ENCODE measurements around the gene MBD5. TPM values are rescaled to one million over a fixed set of nuclear protein-coding genes. Genes with fewer than 3 reads are reported as not detected.

The MBD5 gene
- total RNA-seq, 1 donor from 2014 or later: 8.3 TPM

GRCh38 chr2:148508878-148509287 lies 488.0 kb downstream of the MBD5 start:
- intact Hi-C loops (cut with DNase I): loop anchor here (1.0 to 10.0 kb wide), 6 partner anchors 47 to 572 kb away; partner anchors contain the start of genes EPC2 and ORC4
- Histone ChIP-seq H3K27me3 (no peaks in the 10 kb centered on the region), H3K9me3 (no peaks in the 10 kb centered on the region), H3K4me3 (peak overlapping the region; percentile 35 to 57), H3K36me3 (no peaks in the 10 kb centered on the region), H3K27ac (peak overlapping the region in 1 of 2 donors; percentile 52), H3K4me1 (peaks cover 0 to 4% of the 10 kb centered on the region in 2 donors)
- DNase-seq (ENCODE audit: low spot score in 2 of 2): no peak
- TF ChIP-seq CTCF (IDR thresholded peaks at IDR 0.05): no peak

GRCh38 chr2:148509288-148509902 lies 488.5 kb downstream of the MBD5 start:
- DNase-seq (ENCODE audit: low spot score in 2 of 2): peak; percentile 62 to 92
- no peaks in the 10 kb centered on the region for H3K36me3 ChIP-seq
- peak overlapping the region; percentile 35 to 57 for H3K4me3 ChIP-seq
- H3K27ac ChIP-seq: peak overlapping the region in 1 of 2 donors; percentile 52
- no peaks in the 10 kb centered on the region for H3K27me3 ChIP-seq
- peaks cover 0 to 4% of the 10 kb centered on the region in 2 donors for H3K4me1 ChIP-seq
- intact Hi-C loops (cut with DNase I): loop anchor here (1.0 to 10.0 kb wide), 6 partner anchors 47 to 573 kb away; partner anchors contain the start of genes EPC2 and ORC4
- H3K9me3 ChIP-seq: no peaks in the 10 kb centered on the region
- TF ChIP-seq CTCF (IDR thresholded peaks at IDR 0.05): peak; percentile 85 to 92 (median 90)

GRCh38 chr2:148511883-148512282 lies 491.0 kb downstream of the MBD5 start:
- intact Hi-C loops (cut with DNase I): no loop called here
- TF ChIP-seq CTCF (IDR thresholded peaks at IDR 0.05): no peak
- peaks cover 0 to 11% of the 10 kb centered on the region in 2 donors for H3K4me1 ChIP-seq
- no peaks in the 10 kb centered on the region for H3K27me3 ChIP-seq
- H3K27ac ChIP-seq: no peak overlapping the region
- H3K36me3 ChIP-seq: no peaks in the 10 kb centered on the region
- no peaks in the 10 kb centered on the region for H3K9me3 ChIP-seq
- no peak overlapping the region for H3K4me3 ChIP-seq
- DNase-seq (ENCODE audit: low spot score in 2 of 2): no peak

GRCh38 chr2:148512501-148512900 lies 491.6 kb downstream of the MBD5 start:
- intact Hi-C loops (cut with DNase I): no loop called here
- H3K4me3 ChIP-seq: no peak overlapping the region
- no peak for DNase-seq (ENCODE audit: low spot score in 2 of 2)
- no peaks in the 10 kb centered on the region for H3K27me3 ChIP-seq
- no peak for TF ChIP-seq CTCF (IDR thresholded peaks at IDR 0.05)
- peaks cover 0 to 11% of the 10 kb centered on the region in 2 donors for H3K4me1 ChIP-seq
- no peaks in the 10 kb centered on the region for H3K36me3 ChIP-seq
- H3K9me3 ChIP-seq: no peaks in the 10 kb centered on the region
- H3K27ac ChIP-seq: no peak overlapping the region

GRCh38 chr2:148513427-148513826 lies 492.5 kb downstream of the MBD5 start:
- no peak for DNase-seq (ENCODE audit: low spot score in 2 of 2)
- TF ChIP-seq CTCF (IDR thresholded peaks at IDR 0.05): no peak
- peaks cover 0 to 11% of the 10 kb centered on the region in 2 donors for H3K4me1 ChIP-seq
- no peaks in the 10 kb centered on the region for H3K9me3 ChIP-seq
- no peaks in the 10 kb centered on the region for H3K36me3 ChIP-seq
- intact Hi-C loops (cut with DNase I): no loop called here
- H3K4me3 ChIP-seq: no peak overlapping the region
- H3K27ac ChIP-seq: no peak overlapping the region
- no peaks in the 10 kb centered on the region for H3K27me3 ChIP-seq

Data from ascending aorta (tissue), 2 donors.